GM19043 (cell line): ENCODE results near the gene BMP6.

Experiments used
- ATAC-seq: cut with Tn5 transposase; IDR thresholded peaks from one replicate; pipeline ENCODE4 v1.9.1; 2021; ENCODE audit warnings: low read depth; ENCODE audit not compliant: unreplicated experiment

The BMP6 gene

GRCh38 chr6:7747016-7747415 lies 21.1 kb downstream of the BMP6 start:
- no peak for ATAC-seq

- no peak for ATAC-seq
Measured at GRCh38 chr6:7747433-7747832, 21.5 kb downstream of the BMP6 start.

- ATAC-seq, result no peak
Measured at GRCh38 chr6:7747901-7748504, 22.1 kb downstream of the BMP6 start.

- ATAC-seq, result no peak
Measured at GRCh38 chr6:7749478-7749877, 23.6 kb downstream of the BMP6 start.

DNA sequence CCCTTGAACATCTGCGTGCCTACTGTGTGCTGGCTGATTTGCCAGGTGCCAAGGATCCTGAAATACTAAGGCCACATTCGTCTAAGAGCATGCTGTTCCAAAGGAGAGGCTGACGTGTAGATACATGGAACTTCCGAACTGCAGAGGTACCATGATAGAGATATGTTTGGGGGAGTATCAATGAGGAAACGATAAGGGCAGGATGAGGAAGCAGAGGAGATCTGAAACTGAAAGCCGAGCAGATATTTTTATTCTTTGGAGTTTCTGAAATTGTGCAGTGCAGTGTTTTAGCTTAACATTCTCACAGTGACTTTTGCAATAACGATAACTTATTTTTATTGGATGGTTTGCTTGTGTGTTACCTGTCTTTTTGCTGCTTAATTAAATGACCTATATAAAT lies 24.3 kb downstream of the BMP6 start:
- no peak for ATAC-seq

DNA sequence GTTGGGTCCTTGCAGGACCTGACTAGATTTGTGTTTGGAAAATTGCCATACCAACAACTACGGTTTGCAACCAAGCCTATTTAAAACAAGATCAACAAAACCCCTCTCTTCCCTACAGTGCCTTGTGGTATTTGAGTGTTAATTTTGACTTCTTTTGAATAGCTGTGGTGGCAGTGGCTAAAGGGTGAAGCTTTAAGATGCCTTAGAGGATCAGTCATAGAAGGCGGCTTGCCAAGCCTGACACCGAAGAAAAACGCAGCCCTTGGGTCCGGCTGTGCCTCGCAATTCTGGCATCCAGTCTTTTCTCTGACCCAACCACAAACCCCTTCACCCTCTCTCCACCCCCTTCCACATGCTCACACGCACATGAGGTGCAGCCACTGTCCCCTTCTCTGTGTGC lies 32.6 kb downstream of the BMP6 start:
- ATAC-seq, result no peak

DNA sequence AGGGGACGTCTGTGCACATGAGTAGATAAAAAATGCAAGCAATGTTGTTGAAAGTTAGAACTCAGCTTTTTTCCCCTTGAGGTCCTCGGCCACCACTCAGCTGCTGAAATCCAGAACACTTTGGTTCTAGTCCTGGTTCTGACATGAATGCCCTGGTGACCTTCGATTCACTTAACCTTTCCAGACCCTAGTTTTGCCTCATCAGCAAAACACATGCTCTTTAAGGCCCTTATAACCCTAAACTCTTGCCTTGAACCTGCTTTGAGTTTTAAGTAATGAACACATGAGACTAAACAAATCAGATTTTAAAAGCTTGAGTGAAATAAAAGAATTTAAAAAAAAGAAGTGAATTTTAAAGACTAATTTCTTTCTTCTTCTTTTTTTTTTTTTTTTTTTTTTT lies 33.4 kb downstream of the BMP6 start:
- ATAC-seq, result no peak

DNA sequence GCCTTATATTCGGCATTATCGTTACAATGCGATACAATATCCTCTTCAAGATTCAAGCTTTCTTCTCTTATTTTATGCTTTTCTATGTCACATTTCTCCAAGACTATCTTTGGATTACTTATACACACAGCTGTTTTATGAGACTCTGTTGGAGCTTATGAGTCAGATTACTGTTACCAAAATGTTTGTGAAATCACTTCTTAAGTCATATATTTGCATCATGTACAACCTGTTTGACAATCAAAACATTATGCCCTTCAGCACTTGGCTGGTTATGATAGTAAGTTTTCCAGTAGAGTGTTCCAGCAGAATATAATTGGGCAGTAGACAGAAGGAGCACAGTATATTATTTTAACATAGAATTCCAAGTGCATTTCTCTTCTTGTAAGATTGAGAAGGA lies 35.2 kb downstream of the BMP6 start:
- no peak for ATAC-seq

DNA sequence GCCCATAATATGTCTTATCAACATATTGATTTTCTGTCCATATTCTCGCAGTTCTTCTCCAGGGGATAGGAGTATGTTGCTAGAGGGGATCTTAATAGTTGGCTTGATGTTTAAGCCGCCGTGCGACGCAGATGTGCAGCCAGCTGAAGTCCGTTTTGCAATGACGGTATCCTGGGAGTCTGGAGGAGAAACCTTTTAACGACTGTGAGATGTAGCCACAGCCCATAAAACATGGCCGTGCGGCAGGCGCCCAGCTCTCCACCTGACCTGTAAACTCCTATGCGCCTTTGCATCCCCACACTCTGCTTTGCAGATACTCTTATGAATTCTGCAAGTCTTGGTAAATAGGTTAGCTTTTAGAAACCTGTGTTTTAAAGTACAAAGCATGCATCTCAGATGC lies 36.9 kb downstream of the BMP6 start:
- no peak for ATAC-seq

GRCh38 chr6:7763881-7764280 lies 38.0 kb downstream of the BMP6 start:
- no peak for ATAC-seq

DNA sequence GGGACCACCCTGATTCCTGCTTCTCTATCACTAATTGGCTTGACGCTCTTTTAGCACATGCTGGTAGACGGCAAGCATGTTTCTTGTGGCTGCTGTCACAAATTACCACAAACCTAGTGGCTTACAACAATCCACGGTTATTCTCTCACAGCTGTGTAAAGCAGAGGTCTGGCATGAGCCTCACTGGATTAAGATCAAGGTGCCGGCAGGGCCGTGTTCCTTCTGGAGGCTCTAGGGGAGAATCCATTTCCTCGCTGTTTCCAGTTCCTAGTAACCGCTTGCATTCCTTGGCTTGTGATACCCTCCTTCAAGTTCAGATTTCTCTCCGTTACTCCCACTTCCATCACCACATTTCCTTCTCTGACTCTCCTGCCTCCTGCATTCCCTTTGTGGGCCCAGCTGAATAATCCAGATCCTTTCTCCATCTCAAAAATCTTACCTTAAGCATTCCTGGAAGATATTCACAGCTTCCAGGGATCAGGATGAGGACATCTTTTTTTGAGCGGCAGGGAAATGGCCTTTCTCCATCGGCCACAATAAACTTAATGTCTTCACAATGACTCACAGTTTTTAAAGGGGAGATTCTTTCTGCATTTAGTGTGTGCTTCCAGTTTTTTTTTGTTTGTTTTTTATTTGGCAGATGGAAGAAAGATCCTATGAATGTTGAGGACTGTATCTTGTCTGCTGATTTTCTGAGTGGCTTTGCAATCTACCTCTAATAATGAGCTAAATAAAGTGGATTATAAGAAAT lies 39.9 kb downstream of the BMP6 start:
- ATAC-seq, result no peak

DNA sequence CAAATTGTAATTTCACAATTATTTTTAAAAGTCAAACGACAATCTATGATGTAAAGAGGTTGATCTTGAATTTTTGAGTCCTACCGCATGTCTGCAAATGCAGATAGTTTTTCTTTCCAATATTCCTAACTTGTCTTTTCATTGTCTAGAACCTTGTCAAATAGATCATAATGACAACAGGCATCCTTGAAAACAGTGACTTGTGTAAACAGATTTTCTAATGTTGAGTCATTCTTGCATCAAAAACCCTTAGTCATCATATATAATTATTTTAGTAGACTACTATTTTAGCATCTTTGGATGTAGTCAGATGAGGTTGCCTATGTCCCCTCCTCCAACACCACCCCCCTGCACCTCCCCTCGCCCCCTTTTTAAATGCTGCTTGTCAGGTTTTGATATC lies 43.8 kb downstream of the BMP6 start:
- no peak for ATAC-seq

DNA sequence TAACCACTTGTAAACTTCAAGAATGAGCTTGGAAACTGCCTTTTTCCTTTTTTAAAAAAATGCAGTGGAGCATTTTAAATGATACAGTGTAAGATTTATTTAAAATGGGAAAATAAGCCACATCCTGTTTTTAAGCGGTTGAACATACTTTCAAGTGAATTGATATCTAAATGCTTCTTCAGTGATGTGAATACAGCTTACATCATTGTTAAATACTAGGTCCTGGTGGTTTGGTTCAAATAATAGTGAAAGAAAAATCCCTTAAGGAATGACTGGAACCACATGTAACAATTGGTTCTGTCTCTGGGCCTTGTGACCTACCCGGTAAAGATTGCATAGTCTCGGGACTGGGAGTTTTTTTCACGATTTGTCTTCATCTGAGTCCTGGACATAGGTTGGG lies 44.2 kb downstream of the BMP6 start:
- no peak for ATAC-seq

DNA sequence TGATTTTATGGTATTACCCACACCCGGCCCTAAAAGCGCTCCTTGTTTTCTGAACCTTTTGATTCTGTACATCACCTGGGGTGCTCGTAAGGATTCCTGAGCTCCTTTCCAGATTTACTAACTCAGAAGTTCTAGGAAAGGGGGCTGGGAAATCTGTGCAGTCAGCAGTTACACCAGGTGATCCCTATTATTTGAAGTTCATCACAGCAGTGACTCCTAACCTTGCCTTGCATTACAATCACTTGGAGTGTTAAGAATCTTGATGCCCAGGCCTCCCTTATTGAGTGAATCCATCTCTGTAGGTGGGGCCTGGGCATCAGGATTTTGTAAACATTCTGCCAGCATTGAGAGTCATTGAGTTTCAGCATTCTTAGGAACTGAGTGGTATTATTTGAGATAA lies 44.7 kb downstream of the BMP6 start:
- no peak for ATAC-seq

GRCh38 chr6:7773322-7773721 lies 47.4 kb downstream of the BMP6 start:
- no peak for ATAC-seq

GRCh38 chr6:7773914-7774313 lies 48.0 kb downstream of the BMP6 start:
- no peak for ATAC-seq

DNA sequence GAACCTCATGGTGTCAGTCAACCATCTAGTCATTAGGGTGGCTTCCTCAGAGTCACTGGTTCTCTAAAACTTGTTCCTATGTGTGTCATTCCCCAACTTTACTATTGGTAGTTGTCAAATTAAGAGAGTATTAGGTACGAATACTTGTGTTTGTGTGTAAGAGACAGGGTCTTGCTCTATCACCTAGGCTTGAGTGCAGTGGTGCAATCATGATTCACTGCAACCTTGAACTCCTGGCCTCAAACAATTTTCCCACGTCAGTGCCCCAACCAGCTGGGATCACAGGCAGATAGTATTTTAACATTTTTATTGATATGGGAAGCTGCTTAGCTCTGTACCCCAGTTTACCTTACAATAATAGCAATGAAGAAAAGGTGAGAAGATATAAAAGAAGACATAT lies 50.6 kb downstream of the BMP6 start:
- no peak for ATAC-seq

- no peak for ATAC-seq
Measured at GRCh38 chr6:7777074-7777473, 51.2 kb downstream of the BMP6 start.

DNA sequence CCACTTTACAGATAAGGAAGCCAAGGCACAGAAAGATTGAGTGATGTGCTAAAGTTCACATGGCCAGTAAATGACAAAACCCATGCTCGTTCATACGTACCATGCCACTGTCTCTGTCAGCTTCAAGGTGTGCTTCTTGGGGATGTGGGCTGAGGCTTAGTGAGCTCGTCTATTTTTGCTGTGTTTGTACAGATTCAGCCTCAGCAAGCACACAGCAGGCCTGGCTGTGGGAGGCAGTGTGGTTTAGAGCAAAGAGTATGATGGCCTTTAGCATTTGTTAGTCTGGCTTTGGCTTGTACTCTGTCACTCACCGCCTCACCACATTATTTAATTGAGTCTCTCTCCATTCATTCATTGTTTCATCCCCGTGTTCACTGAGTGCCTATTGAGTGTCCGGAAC lies 55.3 kb downstream of the BMP6 start:
- ATAC-seq, result no peak

- ATAC-seq, result no peak
Measured at GRCh38 chr6:7784248-7784647, 58.3 kb downstream of the BMP6 start.

- no peak for ATAC-seq
Measured at GRCh38 chr6:7784706-7785105, 58.8 kb downstream of the BMP6 start.

GRCh38 chr6:7785243-7786035 lies 59.5 kb downstream of the BMP6 start:
- no peak for ATAC-seq
